Ovary (tissue), 9 donors: Measurements from ENCODE around the gene ARHGAP33. TPM values are rescaled to one million over a fixed set of nuclear protein-coding genes. Genes with fewer than 3 reads are reported as not detected.

Experiments
- DNase-seq, 5 donors: peaks; one replicate each; pipeline ENCODE4 v3.0.0-alpha.2; 2019 to 2020
- H3K27ac ChIP-seq, 2 donors: fragments of 200-600 bp; one replicate each; pipeline versions ENCODE4 v1.5.1 to v1.8.0; 2019 to 2022
- H3K27me3 ChIP-seq: fragments of 200-600 bp; one replicate; pipeline ENCODE4 v1.8.0; 2022
- H3K36me3 ChIP-seq: fragments of 200-600 bp; sonication (generic); one replicate; pipeline ENCODE4 v1.5.1; 2019
- H3K4me1 ChIP-seq: one replicate; pipeline ENCODE4 v1.8.1; 2013; ENCODE audit warnings: mild to moderate bottlenecking, moderate library complexity; ENCODE audit not compliant: insufficient read depth
- H3K4me3 ChIP-seq: fragments of 200-600 bp; sonication (generic); one replicate; pipeline ENCODE4 v1.5.1; 2017
- H3K9me3 ChIP-seq, 2 donors: fragments of 200-600 bp in 1 of 2; sonication (generic) in 1 of 2; one replicate each; pipeline versions ENCODE4 v1.5.1 to v1.8.1; 2013 to 2019; ENCODE audit warnings: mild to moderate bottlenecking in 1 of 2, moderate library complexity in 1 of 2
- EP300 ChIP-seq: sonication (generic); formaldehyde crosslinking; IDR thresholded peaks from one replicate; pipeline ENCODE4 v1.6.1; 2017; ENCODE audit warnings: antibody characterized with exemption
- POLR2A ChIP-seq: fragments of 450-650 bp; IDR thresholded peaks from one replicate; pipeline ENCODE4 v1.6.1; 2017; ENCODE audit warnings: antibody characterized with exemption, mild to moderate bottlenecking, moderate library complexity
- WGBS, 3 donors: extraction: QIAGEN DNeasy Blood & Tissue Kit in 1 of 3; methylation state at CpG; one replicate each; pipeline versions ENCODE4 v1.1.5 to v1.1.7; 2013 to 2017; 5-methylcytosine and 5-hydroxymethylcytosine counted together
- intact Hi-C, 4 donors: fragments of 100-400 bp; cut with DNase I; formaldehyde crosslinking; loops; one replicate each; pipeline versions ENCODE4 v1.11.0 to v1.15.1; 2022 to 2023
- polyA plus RNA-seq, 2 donors: library from polyadenylated mRNA; stranded (reverse); fragments of 200-250 nt in 1 of 2; fragments of 350-450 nt in 1 of 2; fragmentation: Illumina TruSeq in 1 of 2; extraction: RNeasy Lipid Tissue Mini Kit (QIAGEN cat#74804) in 1 of 2; gene quantifications; one replicate each; pipeline ENCODE4 v1.2.3, GENCODE V29; 2013 to 2014
- total RNA-seq, 7 donors: library from RNA; depleted of rRNA in 2 of 7; stranded (reverse); fragments of >200 nt in 2 of 7; fragmentation: NEBNext Ultra II Directional in 3 of 7; extraction: Animal tissue kit (Norgen Biotek cat#: 25700) in 3 of 7; gene quantifications; one replicate each; pipeline versions ENCODE4 v1.1.0 to v1.2.4, GENCODE V29; 2016 to 2023
- TF ChIP-seq, protein P1 (sequence below), 3 donors: fragments of 450-650 bp in 2 of 3; fragments of 200-600 bp in 1 of 3; IDR thresholded peaks; one replicate each; pipeline versions ENCODE4 v1.5.1 to v1.8.0; 2016 to 2022; ENCODE audit warnings: antibody characterized with exemption in 3 of 3, mild to moderate bottlenecking in 1 of 3
- donor health status: DM: no; HTN: no; CAD: no; lungs with moderate emphysema.
- donor health status: DM: no; HTN: no; CAD: no.
- donor health status: Bipolar disorder and iron deficiency.
- donor health status: DM: yes; HTN: yes; CAD: no.
- donor health status: DM: no; HTN: no; CAD: no.
- donor health status: DM: yes; HTN: yes; CAD: no.

ARHGAP33 gene
- total and polyA plus RNA-seq, 9 donors: 0.95 to 52.7 (median 32.7) TPM

DNA sequence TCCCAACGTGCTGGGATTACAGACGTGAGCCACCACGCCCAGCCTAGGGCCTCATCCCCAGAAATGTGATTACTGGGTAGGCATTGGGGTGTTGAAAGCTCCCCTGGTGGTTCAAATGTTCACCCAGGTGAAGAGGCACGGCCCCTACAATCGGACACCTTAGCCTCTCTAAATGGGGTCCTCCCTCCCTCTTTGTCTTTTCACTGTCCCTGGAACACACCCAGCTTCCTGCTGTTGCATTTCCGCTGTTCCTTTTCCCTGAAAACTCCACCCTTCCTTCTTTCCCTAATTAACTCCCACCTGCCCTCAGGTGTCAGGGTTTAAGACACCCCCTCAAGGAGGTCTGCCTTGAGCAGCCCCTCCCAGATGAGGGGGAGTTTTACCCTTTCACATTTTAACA, 40.9 kb downstream of the ARHGAP33 start:
- Histone ChIP-seq H3K27me3 (no peaks in the 10 kb centered on the region), H3K36me3 (no peaks in the 10 kb centered on the region), H3K4me3 (no peak overlapping the region), H3K4me1 (no peaks in the 10 kb centered on the region), H3K27ac (no peak overlapping the region), H3K9me3 (no peaks in the 10 kb centered on the region)
- 19 to 25% (median 24%) methylated on average over 6 of the region's 6 CpGs for WGBS, 3 donors
- no peak for DNase-seq
- intact Hi-C loops: loop anchor here in 1 of 4 donors (5.0 to 10.0 kb wide), 2 partner anchors 101 to 124 kb away; partner anchors contain the start of gene KMT2B
- no peak for TF ChIP-seq EP300
- TF ChIP-seq, protein P1, sequence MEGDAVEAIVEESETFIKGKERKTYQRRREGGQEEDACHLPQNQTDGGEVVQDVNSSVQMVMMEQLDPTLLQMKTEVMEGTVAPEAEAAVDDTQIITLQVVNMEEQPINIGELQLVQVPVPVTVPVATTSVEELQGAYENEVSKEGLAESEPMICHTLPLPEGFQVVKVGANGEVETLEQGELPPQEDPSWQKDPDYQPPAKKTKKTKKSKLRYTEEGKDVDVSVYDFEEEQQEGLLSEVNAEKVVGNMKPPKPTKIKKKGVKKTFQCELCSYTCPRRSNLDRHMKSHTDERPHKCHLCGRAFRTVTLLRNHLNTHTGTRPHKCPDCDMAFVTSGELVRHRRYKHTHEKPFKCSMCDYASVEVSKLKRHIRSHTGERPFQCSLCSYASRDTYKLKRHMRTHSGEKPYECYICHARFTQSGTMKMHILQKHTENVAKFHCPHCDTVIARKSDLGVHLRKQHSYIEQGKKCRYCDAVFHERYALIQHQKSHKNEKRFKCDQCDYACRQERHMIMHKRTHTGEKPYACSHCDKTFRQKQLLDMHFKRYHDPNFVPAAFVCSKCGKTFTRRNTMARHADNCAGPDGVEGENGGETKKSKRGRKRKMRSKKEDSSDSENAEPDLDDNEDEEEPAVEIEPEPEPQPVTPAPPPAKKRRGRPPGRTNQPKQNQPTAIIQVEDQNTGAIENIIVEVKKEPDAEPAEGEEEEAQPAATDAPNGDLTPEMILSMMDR (IDR thresholded peaks at IDR 0.05): no peak

DNA sequence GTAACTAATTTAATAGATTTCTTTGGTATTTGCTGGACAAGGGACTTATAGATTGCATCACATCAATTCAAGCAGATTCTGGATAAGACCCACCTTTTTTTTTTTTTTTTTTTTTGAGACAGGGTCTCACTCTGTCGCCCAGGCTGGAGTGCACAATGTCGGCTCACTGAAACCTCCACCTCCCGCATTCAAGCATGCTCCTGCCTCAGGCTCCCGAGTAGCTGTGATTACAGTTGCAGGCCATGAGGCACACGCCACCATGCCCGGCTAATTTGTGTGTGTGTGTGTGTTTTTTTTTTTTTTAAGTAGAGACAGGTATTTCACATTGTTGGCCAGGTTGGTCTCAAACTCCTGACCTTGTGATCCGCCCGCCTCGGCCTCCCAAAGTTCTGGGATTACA, 41.5 kb downstream of the ARHGAP33 start:
- WGBS, 3 donors: 75 to 78% (median 77%) methylated on average over 9 of the region's 9 CpGs
- Histone ChIP-seq H3K36me3 (no peaks in the 10 kb centered on the region), H3K4me1 (no peaks in the 10 kb centered on the region), H3K4me3 (no peak overlapping the region), H3K27ac (no peak overlapping the region), H3K9me3 (no peaks in the 10 kb centered on the region), H3K27me3 (no peaks in the 10 kb centered on the region)
- intact Hi-C loops: loop anchor here in 1 of 4 donors (5.0 to 10.0 kb wide), 2 partner anchors 102 to 125 kb away; partner anchors contain the start of gene KMT2B
- TF ChIP-seq EP300 (no peak), POLR2A (no peak)
- TF ChIP-seq, protein P1 (IDR thresholded peaks at IDR 0.05): no peak
- no peak for DNase-seq

DNA sequence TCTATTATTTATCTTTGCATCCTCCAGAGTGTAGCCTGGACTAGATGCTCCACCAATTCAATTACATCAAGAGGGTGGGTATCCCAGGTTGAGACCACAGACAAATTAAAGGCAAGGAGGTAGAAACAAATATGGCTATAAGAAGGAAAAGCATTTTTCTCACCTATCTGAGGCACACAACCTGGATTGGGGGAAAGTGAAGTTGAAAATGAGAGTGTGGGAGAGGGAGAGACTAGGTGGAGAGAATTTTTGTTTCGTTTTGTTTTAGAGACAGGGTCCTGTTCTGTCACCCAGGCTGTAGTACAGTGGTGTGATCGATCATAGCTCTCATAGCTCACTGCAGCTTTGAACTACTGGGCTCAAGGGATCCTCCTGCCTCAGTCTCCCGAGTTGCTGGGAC, 43.1 kb downstream of the ARHGAP33 start:
- TF ChIP-seq EP300 (no peak), POLR2A (no peak)
- TF ChIP-seq, protein P1 (IDR thresholded peaks at IDR 0.05): no peak
- intact Hi-C loops: loop anchor here in 2 of 4 donors (2.0 to 10.0 kb wide), 3 partner anchors 104 to 126 kb away; partner anchors contain the start of gene KMT2B (in 1 of the 2)
- DNase-seq: no peak
- no peaks in the 10 kb centered on the region for H3K4me1 ChIP-seq
- 46 to 64% (median 47%) methylated on average over 3 of the region's 3 CpGs for WGBS, 3 donors
- H3K27me3 ChIP-seq: no peaks in the 10 kb centered on the region
- no peaks in the 10 kb centered on the region for H3K36me3 ChIP-seq
- H3K4me3 ChIP-seq: no peak overlapping the region
- no peaks in the 10 kb centered on the region for H3K9me3 ChIP-seq
- H3K27ac ChIP-seq: no peak overlapping the region

DNA sequence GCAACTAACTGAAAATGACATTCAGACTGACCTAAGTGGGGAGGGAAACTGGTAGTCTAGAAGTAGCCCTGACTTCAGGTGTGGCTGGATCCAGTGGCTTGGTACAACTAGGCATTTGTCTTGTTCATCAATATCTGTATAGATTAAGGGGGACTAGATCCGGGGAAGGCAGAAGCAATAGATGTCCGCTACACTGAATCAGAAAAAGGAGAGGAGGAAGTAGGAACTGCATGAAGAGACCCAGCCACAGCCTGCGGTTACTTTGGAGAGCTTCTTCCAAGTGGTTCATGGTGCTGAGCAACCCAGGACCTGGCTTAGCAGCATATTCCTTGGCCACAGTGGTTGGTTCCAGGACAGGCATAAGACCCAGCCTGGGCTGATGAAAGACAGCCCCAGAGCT, 47.2 kb downstream of the ARHGAP33 start:
- DNase-seq: no peak
- WGBS, 3 donors: 65 to 76% (median 71%) methylated on average over 3 of the region's 3 CpGs
- no peaks in the 10 kb centered on the region for H3K36me3 ChIP-seq
- no peaks in the 10 kb centered on the region for H3K9me3 ChIP-seq
- H3K4me3 ChIP-seq: no peak overlapping the region
- TF ChIP-seq, protein P1 (IDR thresholded peaks at IDR 0.05): no peak
- TF ChIP-seq EP300: no peak
- no peak for TF ChIP-seq POLR2A
- H3K27me3 ChIP-seq: no peaks in the 10 kb centered on the region
- H3K4me1 ChIP-seq: no peaks in the 10 kb centered on the region
- intact Hi-C loops: loop anchor here in 1 of 4 donors (10.0 kb wide), 1 partner anchor 128 kb away; no protein-coding TSS in a partner anchor
- no peak overlapping the region for H3K27ac ChIP-seq
